ENCODE measurements around the gene SRRM4.

DNA sequence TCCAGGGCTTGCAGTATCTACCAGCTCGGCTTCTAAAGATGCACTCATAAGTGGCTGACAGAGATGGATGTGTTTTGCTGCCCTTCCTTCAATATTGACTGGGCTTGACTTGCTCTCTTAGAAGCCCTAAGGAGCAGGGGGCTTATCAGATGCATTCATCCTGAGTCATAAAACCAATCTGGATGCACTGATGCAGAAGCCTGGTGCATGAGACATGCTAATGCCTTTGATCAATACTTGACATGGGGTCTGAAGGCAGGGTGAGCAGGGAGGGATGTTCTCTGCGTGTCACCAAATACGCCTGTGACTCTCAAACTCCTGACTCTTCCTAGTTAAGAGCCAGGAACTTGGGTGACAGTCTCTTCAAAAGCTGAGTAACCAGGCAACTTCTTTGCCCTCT lies 119.6 kb downstream of the SRRM4 start:
- TF ChIP-seq CTCF (IDR thresholded peaks at IDR 0.05) (no peak), POLR2A (IDR thresholded peaks at IDR 0.05) (no peak)

Data from thyroid gland (tissue), 4 donors.